IMR-90 (cell line): ENCODE measurements around the gene LRRN2. TPM values are rescaled to one million over a fixed set of nuclear protein-coding genes. Genes with fewer than 3 reads are reported as not detected.

Experiments used
- ATAC-seq: fragments of 200-7000 bp; cut with Tn5 transposase; 2 replicates; pipeline ENCODE4 v1.9.1; 2020; ENCODE audit warnings: low read depth, mild to moderate bottlenecking, moderate library complexity
- BruUV-seq: library from RNA; stranded (reverse); fragments of 400-500 nt; replicated peaks from 2 replicates; lab custom pipeline; 2021; lab: Mats Ljungman, UMichigan
- CTCF ChIA-PET: fragments of 300-600 bp; formaldehyde crosslinking; extraction: SDS; loops from one replicate; lab custom pipeline; 2021; ENCODE audit warnings: antibody characterized with exemption; lab: Yijun Ruan, JAX
- POLR2A ChIA-PET: fragments of 300-600 bp; sonication (Branson Sonifier 250); formaldehyde crosslinking; loops from one replicate; lab custom pipeline; 2022; ENCODE audit warnings: antibody characterized with exemption; ENCODE audit not compliant: unreplicated experiment; lab: Charles Lee
- DNase-seq: peaks from one replicate; pipeline ENCODE4 v3.0.0; 2013
- H2AFZ ChIP-seq: replicated peaks from 2 replicates; pipeline ENCODE3; 2013; ENCODE audit warnings: low read length, mild to moderate bottlenecking; ENCODE audit not compliant: poor library complexity
- H2AK5ac ChIP-seq: 2 replicates; pipeline ENCODE4 v1.6.1; 2013; ENCODE audit warnings: low read depth, low read length, inconsistent platforms
- H2AK9ac ChIP-seq: replicated peaks from 2 replicates; pipeline ENCODE3; 2013; ENCODE audit warnings: mild to moderate bottlenecking, low read depth, low read length, moderate library complexity; ENCODE audit not compliant: poor library complexity
- H2BK120ac ChIP-seq: 2 replicates; pipeline ENCODE4 v1.6.1; 2013; ENCODE audit warnings: low read depth, low read length, inconsistent platforms
- H2BK15ac ChIP-seq: 3 replicates; pipeline ENCODE4 v1.6.1; 2013; ENCODE audit warnings: low read depth, low read length, inconsistent platforms
- H2BK20ac ChIP-seq: 2 replicates; pipeline ENCODE4 v1.6.1; 2013; ENCODE audit warnings: low read depth, mild to moderate bottlenecking, inconsistent platforms, low read length, moderate library complexity
- H2BK5ac ChIP-seq: 2 replicates; pipeline ENCODE4 v1.6.1; 2013; ENCODE audit warnings: mild to moderate bottlenecking, low read depth, low read length, inconsistent platforms; ENCODE audit not compliant: poor library complexity, severe bottlenecking
- H3K14ac ChIP-seq: replicated peaks from 2 replicates; pipeline ENCODE4 v1.6.1; 2013; ENCODE audit warnings: low read depth, low read length, inconsistent platforms
- H3K18ac ChIP-seq: 2 replicates; pipeline ENCODE4 v1.6.1; 2013; ENCODE audit warnings: low read depth, low read length, control low read depth
- H3K23ac ChIP-seq: 2 replicates; pipeline ENCODE4 v1.6.1; 2013; ENCODE audit warnings: low read depth, low read length, inconsistent platforms
- H3K27ac ChIP-seq: 2 replicates; pipeline ENCODE4 v1.5.1; 2013; ENCODE audit warnings: mild to moderate bottlenecking, control low read depth, low read length; ENCODE audit not compliant: insufficient read depth
- H3K27me3 ChIP-seq: 2 replicates; pipeline ENCODE4 v1.6.1; 2013; ENCODE audit warnings: low read length; ENCODE audit not compliant: control insufficient read depth, insufficient read depth
- H3K36me3 ChIP-seq: 2 replicates; pipeline ENCODE4 v1.6.1; 2013; ENCODE audit warnings: low read length, mixed read lengths; ENCODE audit not compliant: control insufficient read depth, insufficient read depth
- H3K4ac ChIP-seq: 2 replicates; pipeline ENCODE4 v1.6.1; 2013; ENCODE audit warnings: low read depth, low read length, inconsistent platforms
- H3K4me1 ChIP-seq: 2 replicates; pipeline ENCODE4 v1.6.1; 2013; ENCODE audit warnings: low read length, mixed read lengths; ENCODE audit not compliant: control insufficient read depth, insufficient read depth
- H3K4me2 ChIP-seq: 2 replicates; pipeline ENCODE4 v1.6.1; 2013; ENCODE audit warnings: low read depth, mild to moderate bottlenecking, control low read depth, low read length, moderate library complexity
- H3K4me3 ChIP-seq: 2 replicates; pipeline ENCODE4 v1.5.1; 2013; ENCODE audit warnings: low read depth, mild to moderate bottlenecking, control low read depth, low read length, moderate library complexity; ENCODE audit not compliant: insufficient read depth
- H3K56ac ChIP-seq: 2 replicates; pipeline ENCODE4 v1.6.1; 2013; ENCODE audit warnings: low read length, inconsistent platforms; ENCODE audit not compliant: insufficient read depth; ENCODE audit errors: extremely low read depth
- H3K79me1 ChIP-seq, 2 experiments: 2 replicates each; pipeline ENCODE4 v1.6.1; 2013; ENCODE audit warnings: low read length in 2 of 2, inconsistent platforms in 1 of 2, low read depth in 1 of 2
- H3K9ac ChIP-seq: 2 replicates; pipeline ENCODE4 v1.6.1; 2013; ENCODE audit warnings: low read depth, low read length, control low read depth
- H3K9me1 ChIP-seq: 2 replicates; pipeline ENCODE4 v1.6.1; 2013; ENCODE audit warnings: low read length, inconsistent platforms; ENCODE audit not compliant: insufficient read depth
- H3K9me3 ChIP-seq: 2 replicates; pipeline ENCODE4 v1.6.1; 2013; ENCODE audit warnings: low read length; ENCODE audit not compliant: control insufficient read depth, insufficient read depth
- H4K20me1 ChIP-seq: 2 replicates; pipeline ENCODE4 v1.6.1; 2013; ENCODE audit warnings: low read length, inconsistent platforms; ENCODE audit not compliant: insufficient read depth
- H4K5ac ChIP-seq: 2 replicates; pipeline ENCODE4 v1.6.1; 2013; ENCODE audit warnings: mild to moderate bottlenecking, low read depth, low read length, control low read depth
- H4K8ac ChIP-seq, 2 experiments: 2 replicates each; pipeline ENCODE4 v1.6.1; 2013; ENCODE audit warnings: low read depth in 2 of 2, low read length in 2 of 2, control low read depth in 1 of 2, inconsistent platforms in 1 of 2
- H4K91ac ChIP-seq: 2 replicates; pipeline ENCODE4 v1.6.1; 2013; ENCODE audit warnings: low read depth, low read length, inconsistent platforms; ENCODE audit not compliant: insufficient read depth
- CEBPB ChIP-seq: IDR thresholded peaks from 2 replicates; pipeline ENCODE4 v1.6.1; 2012; ENCODE audit warnings: low read depth, low read length, improper control_type of control experiment
- ELK1 ChIP-seq: fragments of 150-350 bp; IDR thresholded peaks from 2 replicates; pipeline ENCODE4 v1.6.1; 2016; ENCODE audit warnings: low read depth, mild to moderate bottlenecking, low read length, moderate library complexity, borderline replicate concordance
- MAFK ChIP-seq: IDR thresholded peaks from 2 replicates; pipeline ENCODE4 v1.6.1; 2012; ENCODE audit warnings: low read depth, low read length, improper control_type of control experiment
- MAZ ChIP-seq: IDR thresholded peaks from 2 replicates; pipeline ENCODE4 v1.6.1; 2012; ENCODE audit warnings: low read depth, mild to moderate bottlenecking, low read length, improper control_type of control experiment, moderate library complexity, borderline replicate concordance
- MXI1 ChIP-seq: IDR thresholded peaks from 2 replicates; pipeline ENCODE4 v1.6.1; 2012; ENCODE audit warnings: low read depth, mild to moderate bottlenecking, low read length, moderate library complexity, borderline replicate concordance
- NFE2L2 ChIP-seq: fragments of 150-350 bp; IDR thresholded peaks from 2 replicates; pipeline ENCODE4 v1.6.1; 2016; ENCODE audit warnings: low read depth, mild to moderate bottlenecking, low read length
- POLR2A ChIP-seq: IDR thresholded peaks from 2 replicates; pipeline ENCODE4 v1.6.1; 2012; ENCODE audit warnings: mild to moderate bottlenecking, low read depth, low read length
- RAD21 ChIP-seq: IDR thresholded peaks from 2 replicates; pipeline ENCODE4 v1.6.1; 2012; ENCODE audit warnings: low read length, improper control_type of control experiment
- RCOR1 ChIP-seq: IDR thresholded peaks from 2 replicates; pipeline ENCODE4 v1.6.1; 2012; ENCODE audit warnings: mild to moderate bottlenecking, low read length, improper control_type of control experiment; ENCODE audit not compliant: insufficient replicate concordance
- SMC3 ChIP-seq: fragments of 150-350 bp; IDR thresholded peaks from 2 replicates; pipeline ENCODE4 v1.6.1; 2016; ENCODE audit warnings: low read depth, mild to moderate bottlenecking, antibody characterized with exemption, low read length, moderate library complexity
- USF2 ChIP-seq: fragments of 150-350 bp; IDR thresholded peaks from 2 replicates; pipeline ENCODE4 v1.6.1; 2017; ENCODE audit warnings: mild to moderate bottlenecking, antibody characterized with exemption, low read length, low read depth
- WGBS, 2 experiments: methylation state at CpG; one replicate each; pipeline versions ENCODE4 v1.1.5 to v1.1.7; 2013; ENCODE audit warnings: missing lambda C conversion rate in 2 of 2; ENCODE audit not compliant: insufficient read length in 1 of 2; ENCODE audit errors: extremely low coverage in 2 of 2; 5-methylcytosine and 5-hydroxymethylcytosine counted together
- dilution Hi-C: fragments of 300-500 bp; cut with HindIII; formaldehyde crosslinking; loops from one replicate; pipeline ENCODE4 v1.14.3; 2018; ENCODE audit warnings: low sequenced_read_pairs; ENCODE audit not compliant: unreplicated experiment
- in situ Hi-C: fragments of 300-500 bp; cut with MboI; formaldehyde crosslinking; loops from 3 replicates; pipeline ENCODE4 v1.14.3; 2019; ENCODE audit warnings: low sequenced_read_pairs, inconsistent platforms, mixed read lengths
- intact Hi-C: fragments of 100-400 bp; cut with micrococcal nuclease; formaldehyde crosslinking; loops from 2 replicates; pipeline ENCODE4 v1.10.0; 2022
- polyA plus RNA-seq, 3 experiments: library from polyadenylated mRNA; depleted of rRNA; stranded (reverse); fragments of >200 nt; gene quantifications; 2 replicates each; pipeline ENCODE4 v1.2.3, GENCODE V29; 2012; ENCODE audit warnings: low replicate concordance in 1 of 3
- total RNA-seq: library from RNA; depleted of rRNA; stranded (reverse); fragments of >200 nt; gene quantifications from 2 replicates; pipeline ENCODE4 v1.2.3, GENCODE V29; 2012

The LRRN2 gene
- total and polyA plus RNA-seq, 2 of the 4 experiments (the other 2 are of a cell fraction) = not detected

- POLR2A ChIA-PET = no interaction called here
- Histone ChIP-seq H2BK15ac (no peak overlapping the region), H2BK20ac (no peak overlapping the region), H4K91ac (no peak overlapping the region), H2AFZ (no peak overlapping the region), H3K56ac (no peak overlapping the region), H2AK5ac (no peak overlapping the region; the same call in 1 of the 2 replicates), H3K36me3 (no peaks in the 10 kb centered on the region), H3K14ac (no peak overlapping the region), H3K4me2 (no peak overlapping the region), H3K9ac (no peak overlapping the region), H3K9me3 (no peaks in the 10 kb centered on the region), H4K20me1 (no peaks in the 10 kb centered on the region), H3K23ac (no peak overlapping the region), H4K8ac (no peak overlapping the region), H3K4ac (no peak overlapping the region), H3K27ac (no peak overlapping the region), H2BK5ac (no peak overlapping the region), H4K5ac (no peak overlapping the region), H3K27me3 (no peaks in the 10 kb centered on the region), H2AK9ac (no peak overlapping the region), H3K4me3 (no peak overlapping the region), H2BK120ac (no peak overlapping the region), H3K9me1 (peaks cover 11% of the 10 kb centered on the region; the same call in 1 of the 2 replicates), H3K4me1 (peaks cover 9% of the 10 kb centered on the region), H3K18ac (no peak overlapping the region), H3K79me1 (no peaks in the 10 kb centered on the region)
- in situ Hi-C loops = no loop called here
- WGBS, 2 experiments = 100% methylated on average over 2 of the region's 6 CpGs; no CpG with 5 or more reads in 1 of the 2 experiments
- CTCF ChIA-PET = interaction anchor here (0.7 kb wide), 1 partner anchor 219 kb away, joined by 3 read pairs; no protein-coding TSS in a partner anchor
- DNase-seq (no peak), ATAC-seq (no peak)
- TF ChIP-seq RCOR1 (no peak), MAZ (no peak), MXI1 (no peak), NFE2L2 (no peak), USF2 (no peak), CEBPB (no peak), ELK1 (no peak), POLR2A (no peak), SMC3 (no peak), RAD21 (no peak), MAFK (no peak)
- intact Hi-C loops = no loop called here
- no TSS peak for BruUV-seq
- dilution Hi-C loops = no loop called here
Observed at GRCh38 chr1:204587621-204588020, 97.9 kb downstream of the LRRN2 start.
